Measurements from ENCODE around the gene VPS26C. TPM values are rescaled to one million over a fixed set of nuclear protein-coding genes. Genes with fewer than 3 reads are reported as not detected.

The VPS26C gene
- total and polyA plus RNA-seq, 2 experiments from 2014 or later: 29.9 to 45.0 TPM

- no peaks in the 10 kb centered on the region for H3K9me3 ChIP-seq (ENCODE audit: low read depth)
- no peak for TF ChIP-seq CTCF (IDR thresholded peaks at IDR 0.05; ENCODE audit: low read depth, low read length)
- H3K27ac ChIP-seq: no peak overlapping the region
- no peaks in the 10 kb centered on the region for H3K4me1 ChIP-seq (ENCODE audit: low read depth)
- no peaks in the 10 kb centered on the region for H3K36me3 ChIP-seq
- no peak for DNase-seq (ENCODE audit: low read depth in 1 of 2, low spot score in 1 of 2)
- no peaks in the 10 kb centered on the region for H3K27me3 ChIP-seq
- no peak overlapping the region for H3K4me3 ChIP-seq
Observed at GRCh38 chr21:37276377-37276776, 9.2 kb upstream of the VPS26C start.

GRCh38 chr21:37273911-37274690, 7.0 kb upstream of the VPS26C start:
- H3K4me3 ChIP-seq: no peak overlapping the region
- H3K36me3 ChIP-seq: no peaks in the 10 kb centered on the region
- no peak overlapping the region for H3K27ac ChIP-seq
- H3K27me3 ChIP-seq: no peaks in the 10 kb centered on the region
- H3K4me1 ChIP-seq (ENCODE audit: low read depth): no peaks in the 10 kb centered on the region
- peak in 1 of 2 donors; percentile 12 for DNase-seq (ENCODE audit: low read depth in 1 of 2, low spot score in 1 of 2)
- no peak for TF ChIP-seq CTCF (IDR thresholded peaks at IDR 0.05; ENCODE audit: low read depth, low read length)
- H3K9me3 ChIP-seq (ENCODE audit: low read depth): no peaks in the 10 kb centered on the region

- Histone ChIP-seq H3K4me1 (ENCODE audit: low read depth) (peaks cover 2% of the 10 kb centered on the region), H3K4me3 (no peak overlapping the region), H3K36me3 (no peaks in the 10 kb centered on the region), H3K9me3 (ENCODE audit: low read depth) (no peaks in the 10 kb centered on the region), H3K27me3 (no peaks in the 10 kb centered on the region), H3K27ac (no peak overlapping the region)
- no peak for TF ChIP-seq CTCF (IDR thresholded peaks at IDR 0.05; ENCODE audit: low read depth, low read length)
- no peak for DNase-seq (ENCODE audit: low read depth in 1 of 2, low spot score in 1 of 2)
Observed at GRCh38 chr21:37273440-37273839, 6.3 kb upstream of the VPS26C start.

GRCh38 chr21:37272897-37273296, 5.8 kb upstream of the VPS26C start:
- TF ChIP-seq CTCF (IDR thresholded peaks at IDR 0.05; ENCODE audit: low read depth, low read length): no peak
- no peaks in the 10 kb centered on the region for H3K36me3 ChIP-seq
- no peaks in the 10 kb centered on the region for H3K9me3 ChIP-seq (ENCODE audit: low read depth)
- no peak for DNase-seq (ENCODE audit: low read depth in 1 of 2, low spot score in 1 of 2)
- no peaks in the 10 kb centered on the region for H3K27me3 ChIP-seq
- H3K27ac ChIP-seq: no peak overlapping the region
- no peak overlapping the region for H3K4me3 ChIP-seq
- peaks cover 4% of the 10 kb centered on the region for H3K4me1 ChIP-seq (ENCODE audit: low read depth)

- Histone ChIP-seq H3K36me3 (no peaks in the 10 kb centered on the region), H3K9me3 (ENCODE audit: low read depth) (no peaks in the 10 kb centered on the region), H3K4me1 (ENCODE audit: low read depth) (peaks cover 4% of the 10 kb centered on the region), H3K27ac (no peak overlapping the region), H3K4me3 (no peak overlapping the region), H3K27me3 (no peaks in the 10 kb centered on the region)
- TF ChIP-seq CTCF (IDR thresholded peaks at IDR 0.05; ENCODE audit: low read depth, low read length): no peak
- no peak for DNase-seq (ENCODE audit: low read depth in 1 of 2, low spot score in 1 of 2)
Observed at GRCh38 chr21:37270576-37271365, 3.6 kb upstream of the VPS26C start.
